ENCODE measurements around the gene RUFY3. TPM values are rescaled to one million over a fixed set of nuclear protein-coding genes. Genes with fewer than 3 reads are reported as not detected.

RUFY3 gene
- total RNA-seq, 1 experiment from 2014 or later, result 29.6 TPM

GRCh38 chr4:70761276-70761816, 39.6 kb downstream of the RUFY3 start:
- no peak overlapping the region for H3K27ac ChIP-seq (ENCODE audit: low read length)
- H3K4me1 ChIP-seq (ENCODE audit: control insufficient read depth, insufficient read depth, low read length), result no peaks in the 10 kb centered on the region
- H3K4me3 ChIP-seq (ENCODE audit: low read depth in 2 of 2, low read length in 2 of 2), result no peak overlapping the region
- CTCF ChIA-PET, result interaction anchor here (0.6 kb wide), 1 partner anchor 16 kb away, joined by 4 read pairs; no protein-coding TSS in a partner anchor
- in situ Hi-C loops (cut with HindIII; ENCODE audit: low pct_unique_long_range_greater_than_20kb, low sequenced_read_pairs), result no loop called here
- H3K36me3 ChIP-seq (ENCODE audit: control insufficient read depth, insufficient read depth, low read length), result no peaks in the 10 kb centered on the region
- BruUV-seq (replicated peaks), result no TSS peak
- H3K9me3 ChIP-seq (ENCODE audit: control insufficient read depth, insufficient read depth, low read depth, low read length), result no peaks in the 10 kb centered on the region
- no peaks in the 10 kb centered on the region for H3K27me3 ChIP-seq (ENCODE audit: control insufficient read depth, insufficient read depth, low read length)
- DNase-seq (ENCODE audit: low read depth, low spot score) (no peak), ATAC-seq (no peak)
- POLR2A ChIA-PET, result interaction anchor here (0.7 kb wide), 1 partner anchor 31 kb away, joined by 3 read pairs; no protein-coding TSS in a partner anchor
- intact Hi-C loops (cut with micrococcal nuclease; ENCODE audit: unreplicated experiment), result no loop called here
- no peak for TF ChIP-seq SIN3A (IDR thresholded peaks at IDR 0.05; ENCODE audit: borderline replicate concordance, insufficient read depth, low read depth, low read length)
- no peak for TF ChIP-seq TCF7L2 (IDR thresholded peaks at IDR 0.05; ENCODE audit: low read depth, low read length)
- TF ChIP-seq POLR2AphosphoS5 (IDR thresholded peaks at IDR 0.05; ENCODE audit: low read depth, low read length), result no peak
- no peak for TF ChIP-seq REST (IDR thresholded peaks at IDR 0.05; ENCODE audit: insufficient read depth in 1 of 2, low read depth in 2 of 2, low read length in 1 of 2)
- no peak for TF ChIP-seq CTCF (IDR thresholded peaks at IDR 0.05)

- ATAC-seq (no peak), DNase-seq (ENCODE audit: low read depth, low spot score) (no peak)
- H3K9me3 ChIP-seq (ENCODE audit: control insufficient read depth, insufficient read depth, low read depth, low read length), result no peaks in the 10 kb centered on the region
- no peak for TF ChIP-seq SIN3A (IDR thresholded peaks at IDR 0.05; ENCODE audit: borderline replicate concordance, insufficient read depth, low read depth, low read length)
- no peak for TF ChIP-seq POLR2AphosphoS5 (IDR thresholded peaks at IDR 0.05; ENCODE audit: low read depth, low read length)
- TF ChIP-seq REST (IDR thresholded peaks at IDR 0.05; ENCODE audit: insufficient read depth in 1 of 2, low read depth in 2 of 2, low read length in 1 of 2), result no peak
- no peak for TF ChIP-seq CTCF (IDR thresholded peaks at IDR 0.05)
- TF ChIP-seq TCF7L2 (IDR thresholded peaks at IDR 0.05; ENCODE audit: low read depth, low read length), result no peak
- H3K27ac ChIP-seq (ENCODE audit: low read length), result no peak overlapping the region
- no peaks in the 10 kb centered on the region for H3K4me1 ChIP-seq (ENCODE audit: control insufficient read depth, insufficient read depth, low read length)
- H3K27me3 ChIP-seq (ENCODE audit: control insufficient read depth, insufficient read depth, low read length), result no peaks in the 10 kb centered on the region
- no peak overlapping the region for H3K4me3 ChIP-seq (ENCODE audit: low read depth in 2 of 2, low read length in 2 of 2)
- CTCF ChIA-PET, result no interaction called here
- peaks cover 2% of the 10 kb centered on the region; the same call in 1 of the 2 replicates for H3K36me3 ChIP-seq (ENCODE audit: control insufficient read depth, insufficient read depth, low read length)
- POLR2A ChIA-PET, result no interaction called here
- no TSS peak for BruUV-seq (replicated peaks)
- intact Hi-C loops (cut with micrococcal nuclease; ENCODE audit: unreplicated experiment) (no loop called here), in situ Hi-C loops (cut with HindIII; ENCODE audit: low pct_unique_long_range_greater_than_20kb, low sequenced_read_pairs) (no loop called here)
Observed at GRCh38 chr4:70765368-70765767, 43.6 kb downstream of the RUFY3 start.

Data from Panc1 (cell line).